Superior temporal gyrus (tissue), 1 donor: ENCODE results near the gene FASN.

ENCODE experiments used
- DNase-seq: peaks from one replicate; pipeline ENCODE4 v3.0.0-alpha.2; 2016; ENCODE audit errors: extremely low spot score

The FASN gene

DNA sequence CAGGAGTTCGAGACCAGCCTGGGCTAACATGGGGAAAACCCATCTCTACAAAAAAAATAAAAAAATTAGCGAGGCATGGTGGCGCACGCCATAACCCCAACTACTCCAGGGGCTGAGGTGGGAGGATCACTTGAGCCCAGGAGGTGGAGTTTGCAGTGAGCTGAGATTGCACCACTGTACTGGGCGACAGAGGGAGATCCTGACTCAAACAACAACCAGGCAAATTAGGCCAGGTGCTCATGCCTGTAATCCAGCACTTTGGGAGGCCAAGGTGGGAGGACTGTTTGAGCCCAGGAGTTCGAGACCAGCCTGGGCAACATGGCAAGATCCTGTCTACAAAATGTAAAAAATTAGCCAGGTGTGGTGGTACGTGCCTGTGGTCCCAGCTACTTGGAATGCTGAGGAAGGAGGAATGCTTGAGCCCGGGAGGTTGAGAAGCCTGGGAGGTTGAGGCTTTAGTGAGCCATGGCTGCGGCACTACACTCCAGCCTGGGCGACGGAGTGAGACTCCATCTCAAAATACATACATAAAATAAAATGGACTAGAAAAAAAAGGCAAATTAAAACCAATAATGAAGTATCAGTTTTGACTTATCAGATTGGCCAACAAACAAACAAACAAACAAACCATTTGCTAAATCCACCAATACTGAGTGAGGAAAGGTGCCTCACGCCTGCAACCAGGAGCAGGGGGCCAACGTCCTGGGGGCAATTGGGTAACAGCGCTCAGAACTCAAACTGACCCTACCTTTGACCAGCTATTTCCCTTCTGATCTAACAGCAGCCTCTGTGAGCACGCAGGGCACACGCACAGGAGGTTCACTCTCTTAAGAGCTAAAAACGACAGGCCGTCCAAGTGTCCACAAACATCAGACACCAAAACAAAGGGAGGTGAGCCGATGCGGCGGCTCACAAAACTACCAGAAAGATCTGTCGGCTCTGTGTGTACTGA, 19.4 kb upstream of the FASN start:
- DNase-seq = no peak

DNA sequence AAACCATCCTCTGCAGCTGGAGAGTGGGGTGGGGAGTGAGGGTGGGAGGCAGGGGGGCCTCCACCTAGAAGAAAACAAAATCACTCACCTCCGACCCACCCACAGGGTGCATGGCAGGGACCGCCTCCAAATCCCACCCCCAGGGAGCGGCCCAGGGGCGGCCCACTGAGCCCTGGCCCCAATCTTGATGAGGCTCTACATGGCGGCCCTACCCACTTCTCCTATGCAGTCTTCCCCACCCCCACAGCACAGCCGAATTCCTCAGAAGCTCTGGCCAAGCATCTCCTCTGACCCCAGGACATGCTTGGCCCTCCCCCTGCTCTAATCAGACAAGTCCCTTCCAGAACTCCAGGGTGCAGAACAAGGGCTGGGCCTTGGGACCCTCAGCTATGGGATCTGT, 18.2 kb upstream of the FASN start:
- no peak for DNase-seq

DNA sequence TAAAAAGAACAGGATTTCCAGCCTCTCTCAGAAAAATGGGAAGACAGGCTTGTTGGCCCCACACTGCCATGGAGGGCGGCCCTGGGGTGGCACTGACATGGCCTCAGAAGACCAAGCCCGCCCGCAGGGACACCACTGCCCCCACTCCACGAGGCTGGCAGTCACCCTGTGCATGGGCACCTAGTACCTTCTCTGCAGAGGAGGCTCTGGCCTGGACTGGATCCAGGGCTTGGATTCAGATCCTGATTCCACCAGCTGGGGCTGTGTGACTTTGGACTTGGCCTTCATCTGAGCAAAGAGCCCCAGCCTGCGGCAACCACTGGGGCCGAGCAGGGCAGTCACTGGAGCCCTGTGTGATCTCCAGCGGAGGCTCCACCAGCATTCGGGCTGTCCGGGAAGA, 16.8 kb upstream of the FASN start:
- no peak for DNase-seq

GRCh38 chr17:82114447-82114846, 16.4 kb upstream of the FASN start:
- no peak for DNase-seq

GRCh38 chr17:82113941-82114340, 15.9 kb upstream of the FASN start:
- DNase-seq = no peak

- no peak for DNase-seq
Measured at GRCh38 chr17:82113422-82113821, 15.4 kb upstream of the FASN start.

DNA sequence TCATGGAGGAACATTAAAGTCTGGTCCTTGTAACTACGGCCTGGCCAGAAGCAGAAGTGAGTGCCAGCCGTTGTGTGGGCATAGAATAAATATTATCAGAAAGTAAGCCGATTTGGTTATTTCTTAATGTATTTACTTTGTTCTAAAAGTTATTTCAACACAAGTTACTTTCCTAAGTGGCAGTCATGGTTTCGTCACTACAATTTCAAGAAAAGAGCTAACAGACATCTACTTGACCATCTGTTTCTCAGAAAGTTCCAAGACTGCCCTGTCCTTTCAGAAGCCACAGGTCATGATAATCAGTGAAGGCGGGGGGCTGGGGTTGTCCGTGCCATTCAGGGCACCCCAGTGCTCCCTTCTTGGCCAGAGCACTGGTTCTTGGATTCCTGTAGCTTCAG, 14.9 kb upstream of the FASN start:
- no peak for DNase-seq

- DNase-seq = no peak
Measured at GRCh38 chr17:82112181-82112913, 14.3 kb upstream of the FASN start.

GRCh38 chr17:82110298-82110697, 12.3 kb upstream of the FASN start:
- DNase-seq = no peak

DNA sequence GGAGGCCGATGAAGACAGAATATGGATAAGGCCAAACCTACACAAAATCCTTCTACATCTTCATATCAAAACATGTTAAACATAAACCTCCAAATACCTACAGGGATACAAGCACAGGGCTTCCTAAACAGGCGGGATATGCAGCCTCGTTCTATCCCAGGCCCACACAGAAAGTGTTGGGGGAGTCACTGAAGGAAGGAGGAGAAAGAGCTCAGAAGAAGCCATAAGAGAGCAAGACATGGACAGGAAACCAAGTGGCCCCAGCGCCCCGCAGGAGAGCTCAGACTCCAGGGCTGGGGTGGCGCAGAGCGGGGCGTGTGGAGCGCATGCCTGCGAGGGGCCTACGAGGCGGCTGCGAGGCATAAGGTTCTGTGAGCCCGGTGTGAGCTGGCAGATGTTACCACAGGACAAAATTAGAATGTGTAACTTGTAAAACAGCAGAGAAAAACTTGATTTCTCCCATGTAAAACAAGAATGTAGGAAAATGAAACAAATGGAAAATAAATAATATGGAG, 11.0 kb upstream of the FASN start:
- DNase-seq = no peak

DNA sequence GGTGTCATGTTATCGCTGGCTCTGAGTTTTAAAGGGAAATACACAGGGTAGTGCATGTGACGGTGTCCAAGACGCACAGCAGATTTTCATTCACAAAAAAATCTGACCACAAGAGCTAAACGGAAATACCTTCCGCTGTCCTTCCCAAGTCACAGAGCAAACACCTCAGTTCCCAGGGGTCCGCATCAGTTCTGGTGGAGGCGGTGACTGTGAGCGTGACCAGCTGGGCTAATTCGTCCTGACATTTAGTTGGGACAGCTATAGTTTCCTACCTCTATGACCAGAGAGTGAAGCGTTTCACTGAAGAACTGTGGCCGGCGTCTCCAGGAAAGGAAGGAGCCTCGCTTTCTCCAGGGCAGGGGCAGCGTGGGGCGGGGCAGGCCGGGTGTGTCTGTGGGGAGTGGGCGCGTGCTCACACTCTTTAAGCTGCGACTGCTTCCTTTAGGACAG, 10.5 kb upstream of the FASN start:
- DNase-seq = no peak

- no peak for DNase-seq
Measured at GRCh38 chr17:82108038-82108437, 10.0 kb upstream of the FASN start.

DNA sequence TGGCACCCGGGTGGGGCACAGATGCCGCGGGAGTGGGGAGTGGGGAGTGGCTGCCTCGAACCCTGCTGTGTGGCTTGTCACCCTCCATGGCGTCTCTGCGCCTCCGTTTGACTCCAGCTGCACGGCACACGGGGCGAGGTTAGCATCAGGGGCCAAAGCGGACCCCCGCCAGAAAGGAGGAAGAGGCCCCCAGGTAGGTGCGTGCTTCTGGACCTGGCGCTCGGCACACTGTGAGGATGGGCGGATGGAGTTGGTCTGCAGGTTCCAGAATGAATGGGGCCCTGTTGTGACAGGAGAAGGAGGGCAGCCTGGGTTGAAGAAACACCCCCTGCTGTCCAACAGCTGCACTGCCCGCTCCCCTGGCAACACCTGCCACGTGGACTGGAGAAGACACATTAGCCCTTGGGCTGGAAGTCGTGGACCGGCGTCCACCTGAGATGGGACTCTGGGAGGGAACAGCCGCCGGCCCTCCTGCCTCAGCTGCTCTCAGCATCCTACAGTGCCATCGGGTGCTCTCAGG, 9.4 kb upstream of the FASN start:
- no peak for DNase-seq

DNA sequence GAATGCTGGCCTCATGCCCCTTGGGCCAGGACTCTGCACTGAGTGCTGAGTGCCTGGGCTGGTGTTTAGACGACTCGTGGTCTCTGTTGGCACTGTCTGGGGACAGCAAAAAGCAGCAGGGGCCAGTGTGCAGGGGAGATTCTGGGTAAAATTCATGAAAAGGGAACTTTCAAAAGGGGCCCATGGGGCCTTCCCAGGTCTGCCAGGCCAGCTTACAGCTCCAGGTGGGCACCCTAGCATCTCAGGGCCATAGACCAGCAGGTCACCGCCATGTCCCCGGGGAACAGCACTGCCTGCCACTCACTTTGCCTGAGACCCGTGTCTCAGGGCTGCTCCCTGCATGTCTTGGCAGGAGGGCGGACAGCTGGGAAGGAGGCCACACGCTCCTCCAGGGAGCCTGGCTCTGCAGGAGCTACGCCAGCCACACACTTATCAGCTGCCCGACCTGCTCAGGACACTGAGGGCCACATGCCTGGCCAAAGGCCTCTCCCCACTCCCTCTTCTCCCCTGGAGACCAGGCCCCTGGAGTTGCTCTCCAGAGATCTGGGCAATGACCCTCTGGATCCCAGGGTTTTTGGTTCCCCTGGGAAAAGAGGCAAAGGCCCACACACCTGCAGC, 8.8 kb upstream of the FASN start:
- no peak for DNase-seq

GRCh38 chr17:82105882-82106687, 8.0 kb upstream of the FASN start:
- DNase-seq = no peak

GRCh38 chr17:82105417-82105881, 7.4 kb upstream of the FASN start:
- DNase-seq = no peak

DNA sequence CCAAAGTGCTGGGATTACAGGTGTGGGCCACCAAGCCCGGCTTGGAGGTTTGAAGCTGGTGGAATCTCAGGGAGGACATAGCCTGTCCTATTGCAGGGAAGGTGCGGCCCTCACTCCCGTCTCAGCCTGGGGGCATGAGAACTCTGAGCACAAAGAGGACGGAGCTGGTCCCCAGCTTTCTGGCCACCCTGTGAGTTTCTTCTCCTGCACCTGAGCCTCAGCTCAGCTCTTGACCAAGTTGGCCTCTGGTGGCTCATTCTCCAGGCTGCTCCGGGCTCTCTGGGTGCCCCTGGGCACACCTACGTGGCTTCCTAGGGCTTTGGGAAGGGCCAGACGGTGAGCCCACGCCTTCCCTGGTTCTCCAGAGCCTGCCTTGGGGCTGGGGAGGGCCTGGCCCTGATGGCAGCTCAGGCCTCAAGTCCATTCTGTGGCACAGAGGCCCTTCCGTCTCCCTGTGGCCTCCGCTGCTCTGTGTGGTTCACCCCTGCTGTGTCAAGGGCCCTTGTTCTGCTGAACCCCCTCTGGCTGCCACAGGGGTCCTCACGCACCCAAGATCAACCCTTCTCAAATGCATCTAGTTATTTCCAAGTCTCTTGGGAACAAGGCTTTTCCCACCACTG, 6.9 kb upstream of the FASN start:
- DNase-seq = no peak

GRCh38 chr17:82103553-82104451, 5.8 kb upstream of the FASN start:
- DNase-seq = no peak
